ENCODE measurements around the gene RAI1. TPM values are rescaled to one million over a fixed set of nuclear protein-coding genes. Genes with fewer than 3 reads are reported as not detected.

Gene RAI1
- total and polyA plus RNA-seq, 2 of the 13 experiments (the other 11 are each of a cell fraction or from before 2014, with no cell fraction given), result 3.4 to 5.2 TPM

DNA sequence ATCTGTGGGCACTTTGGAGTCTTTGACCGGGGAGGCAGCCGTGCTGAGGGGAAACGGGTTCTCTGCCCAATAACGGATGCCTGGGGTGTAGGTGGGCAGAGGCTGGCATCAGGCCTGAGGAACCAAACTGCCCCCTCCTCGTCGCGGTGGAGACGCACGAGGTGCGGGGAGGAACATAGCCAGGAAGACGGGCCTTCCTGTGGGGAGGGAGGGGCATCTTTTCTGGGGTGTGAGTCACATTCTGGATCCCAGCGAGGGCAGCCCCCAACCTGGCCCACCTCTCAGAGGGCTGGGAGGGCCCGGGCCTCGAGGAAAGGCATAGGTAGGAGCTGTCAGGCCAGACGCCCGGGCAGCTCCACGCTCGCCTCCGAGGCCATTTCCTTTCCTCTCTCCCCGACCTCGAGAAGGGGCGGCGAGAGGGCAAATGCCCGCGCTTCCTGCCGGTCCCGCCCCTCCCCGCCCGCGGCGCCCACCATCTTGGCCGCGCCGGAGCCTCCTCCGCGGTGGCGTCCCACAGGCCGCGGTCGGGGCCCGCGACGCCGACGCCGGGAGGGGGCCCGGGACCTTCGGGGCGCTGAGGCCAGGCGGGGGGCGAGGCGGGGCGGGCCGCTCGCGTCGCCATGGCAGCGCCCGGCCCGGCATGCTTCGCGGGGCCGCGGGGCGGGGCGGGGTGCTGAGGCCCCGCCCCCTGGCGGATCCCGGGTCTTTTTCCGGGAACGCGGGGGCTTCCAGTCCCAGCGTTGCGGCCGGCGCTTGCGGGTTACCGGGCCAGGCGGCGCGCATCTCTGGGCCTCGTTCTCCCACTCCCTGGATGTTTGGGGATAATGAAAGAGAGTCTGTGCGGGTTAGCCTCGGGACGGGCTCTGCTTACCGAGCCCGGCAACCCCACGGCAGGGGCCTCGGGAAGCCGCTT lies 13.2 kb downstream of the RAI1 start (continued):
- TF ChIP-seq ZNF839 (CRISPR knock-in tag; IDR thresholded peaks at IDR 0.05; ENCODE audit: borderline replicate concordance), result 0 out of 2 replicates have a peak, but pooled peaks have one; percentile 16
- TF ChIP-seq JUND (CRISPR knock-in tag; IDR thresholded peaks at IDR 0.05), result 0 out of 2 replicates have a peak, but pooled peaks have one; percentile 34
- no peak for TF ChIP-seq ZNF431 (CRISPR knock-in tag; IDR thresholded peaks at IDR 0.05; ENCODE audit: borderline replicate concordance, low read depth)
- TF ChIP-seq, protein P1, sequence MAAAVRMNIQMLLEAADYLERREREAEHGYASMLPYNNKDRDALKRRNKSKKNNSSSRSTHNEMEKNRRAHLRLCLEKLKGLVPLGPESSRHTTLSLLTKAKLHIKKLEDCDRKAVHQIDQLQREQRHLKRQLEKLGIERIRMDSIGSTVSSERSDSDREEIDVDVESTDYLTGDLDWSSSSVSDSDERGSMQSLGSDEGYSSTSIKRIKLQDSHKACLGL (CRISPR knock-in tag; IDR thresholded peaks at IDR 0.05), result peak; percentile 75; the same call in 1 of the 2 replicates
- peak; percentile 24; the same call in 1 of the 2 replicates for TF ChIP-seq ZNF563 (CRISPR knock-in tag; IDR thresholded peaks at IDR 0.05)
- 0 out of 2 replicates have a peak, but pooled peaks have one; percentile 18 for TF ChIP-seq MAF1 (CRISPR knock-in tag; IDR thresholded peaks at IDR 0.05; ENCODE audit: borderline replicate concordance)
- no peak for TF ChIP-seq ZKSCAN1 (IDR thresholded peaks at IDR 0.05; ENCODE audit: low read length)
- 0 out of 2 replicates have a peak, but pooled peaks have one; percentile 18 for TF ChIP-seq ZSCAN5A (CRISPR knock-in tag; IDR thresholded peaks at IDR 0.05; ENCODE audit: borderline replicate concordance)
- peak; percentile 38; the same call in 1 of the 2 replicates for TF ChIP-seq ZNF274 (CRISPR knock-in tag; IDR thresholded peaks at IDR 0.05)
- TF ChIP-seq MXD4 (CRISPR knock-in tag; IDR thresholded peaks at IDR 0.05), result 0 out of 2 replicates have a peak, but pooled peaks have one; percentile 5
- TF ChIP-seq ZNF782 (CRISPR knock-in tag; IDR thresholded peaks at IDR 0.05; ENCODE audit: borderline replicate concordance), result no peak
- TF ChIP-seq KLF12 (CRISPR knock-in tag; IDR thresholded peaks at IDR 0.05; ENCODE audit: borderline replicate concordance), result 0 out of 2 replicates have a peak, but pooled peaks have one; percentile 27
- 0 out of 2 replicates have a peak, but pooled peaks have one; percentile 3 for TF ChIP-seq ZMYM3 (CRISPR knock-in tag; IDR thresholded peaks at IDR 0.05)
- TF ChIP-seq SATB2 (CRISPR knock-in tag; IDR thresholded peaks at IDR 0.05), result no peak
- TF ChIP-seq ELF4 (CRISPR knock-in tag; IDR thresholded peaks at IDR 0.05; ENCODE audit: borderline replicate concordance), result peak; percentile 66; the same call in 1 of the 2 replicates
- TF ChIP-seq, protein P2, sequence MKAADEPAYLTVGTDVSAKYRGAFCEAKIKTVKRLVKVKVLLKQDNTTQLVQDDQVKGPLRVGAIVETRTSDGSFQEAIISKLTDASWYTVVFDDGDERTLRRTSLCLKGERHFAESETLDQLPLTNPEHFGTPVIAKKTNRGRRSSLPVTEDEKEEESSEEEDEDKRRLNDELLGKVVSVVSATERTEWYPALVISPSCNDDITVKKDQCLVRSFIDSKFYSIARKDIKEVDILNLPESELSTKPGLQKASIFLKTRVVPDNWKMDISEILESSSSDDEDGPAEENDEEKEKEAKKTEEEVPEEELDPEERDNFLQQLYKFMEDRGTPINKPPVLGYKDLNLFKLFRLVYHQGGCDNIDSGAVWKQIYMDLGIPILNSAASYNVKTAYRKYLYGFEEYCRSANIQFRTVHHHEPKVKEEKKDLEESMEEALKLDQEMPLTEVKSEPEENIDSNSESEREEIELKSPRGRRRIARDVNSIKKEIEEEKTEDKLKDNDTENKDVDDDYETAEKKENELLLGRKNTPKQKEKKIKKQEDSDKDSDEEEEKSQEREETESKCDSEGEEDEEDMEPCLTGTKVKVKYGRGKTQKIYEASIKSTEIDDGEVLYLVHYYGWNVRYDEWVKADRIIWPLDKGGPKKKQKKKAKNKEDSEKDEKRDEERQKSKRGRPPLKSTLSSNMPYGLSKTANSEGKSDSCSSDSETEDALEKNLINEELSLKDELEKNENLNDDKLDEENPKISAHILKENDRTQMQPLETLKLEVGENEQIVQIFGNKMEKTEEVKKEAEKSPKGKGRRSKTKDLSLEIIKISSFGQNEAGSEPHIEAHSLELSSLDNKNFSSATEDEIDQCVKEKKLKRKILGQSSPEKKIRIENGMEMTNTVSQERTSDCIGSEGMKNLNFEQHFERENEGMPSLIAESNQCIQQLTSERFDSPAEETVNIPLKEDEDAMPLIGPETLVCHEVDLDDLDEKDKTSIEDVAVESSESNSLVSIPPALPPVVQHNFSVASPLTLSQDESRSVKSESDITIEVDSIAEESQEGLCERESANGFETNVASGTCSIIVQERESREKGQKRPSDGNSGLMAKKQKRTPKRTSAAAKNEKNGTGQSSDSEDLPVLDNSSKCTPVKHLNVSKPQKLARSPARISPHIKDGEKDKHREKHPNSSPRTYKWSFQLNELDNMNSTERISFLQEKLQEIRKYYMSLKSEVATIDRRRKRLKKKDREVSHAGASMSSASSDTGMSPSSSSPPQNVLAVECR (CRISPR knock-in tag; IDR thresholded peaks at IDR 0.05; ENCODE audit: borderline replicate concordance), result peak; percentile 33; the same call in 1 of the 2 replicates

All from HepG2 (cell line).